GM21390 (cell line): ENCODE results near the gene ZNF680.
"Not testable (repeated sequence)": the region's sequence is repeated elsewhere in the genome, so short reads cannot be mapped to it uniquely, and the experiment has no call there.

Source experiments
- ATAC-seq: cut with Tn5 transposase; IDR thresholded peaks from one replicate; pipeline ENCODE4 v1.9.1; 2021; ENCODE audit not compliant: unreplicated experiment

The ZNF680 gene

DNA sequence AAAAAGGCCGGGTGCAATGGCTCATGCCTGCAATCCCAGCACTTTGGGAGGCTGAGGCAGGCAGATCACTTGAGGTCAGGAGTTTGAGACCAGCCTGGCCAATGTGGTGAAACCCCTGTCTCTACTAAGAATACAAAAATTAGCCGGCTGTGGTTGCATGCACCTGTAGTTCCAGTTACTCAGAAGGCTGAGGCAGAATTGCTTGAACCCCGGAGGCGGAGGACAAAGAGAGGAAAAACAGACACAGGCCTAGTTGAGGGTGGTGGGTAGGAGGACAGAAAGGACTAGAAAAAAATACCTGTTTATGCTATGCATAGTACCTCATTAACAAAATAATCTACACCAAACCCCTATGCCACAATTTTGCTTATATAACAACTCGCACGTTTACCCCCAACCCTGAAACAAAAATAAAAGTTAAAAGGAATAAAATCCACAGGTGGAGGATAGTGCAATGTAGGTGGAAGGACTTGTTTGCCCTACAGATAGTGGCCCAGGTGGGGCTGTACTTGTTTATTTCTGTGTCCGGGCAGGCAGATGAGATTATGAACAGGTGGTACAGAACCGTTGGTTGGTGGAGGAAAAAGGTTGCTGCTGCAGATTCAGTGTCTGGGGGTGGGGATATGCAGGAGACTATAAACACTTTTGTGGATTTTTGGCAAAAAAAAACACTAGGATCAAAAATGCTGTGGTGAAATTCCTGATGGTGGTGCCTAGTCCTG is 5.1 kb downstream of the ZNF680 start:
- ATAC-seq, result no peak

DNA sequence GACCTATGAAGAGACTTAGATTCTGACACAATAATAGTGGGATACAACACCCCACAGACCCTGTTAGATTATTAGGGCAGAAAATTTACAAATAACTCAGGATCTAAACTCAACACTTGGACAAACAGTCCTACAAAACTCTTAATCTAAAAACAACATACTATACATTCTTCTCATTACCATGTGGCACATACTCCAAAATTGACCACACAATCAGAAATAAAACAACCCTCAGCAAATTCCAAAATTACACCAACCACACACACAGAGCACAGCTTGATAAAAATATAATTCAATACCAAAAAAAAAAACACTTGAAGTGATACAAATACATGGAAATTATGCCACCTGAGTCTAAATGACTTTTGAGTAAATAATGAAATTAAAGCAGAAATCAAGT is 7.8 kb downstream of the ZNF680 start:
- no peak for ATAC-seq

DNA sequence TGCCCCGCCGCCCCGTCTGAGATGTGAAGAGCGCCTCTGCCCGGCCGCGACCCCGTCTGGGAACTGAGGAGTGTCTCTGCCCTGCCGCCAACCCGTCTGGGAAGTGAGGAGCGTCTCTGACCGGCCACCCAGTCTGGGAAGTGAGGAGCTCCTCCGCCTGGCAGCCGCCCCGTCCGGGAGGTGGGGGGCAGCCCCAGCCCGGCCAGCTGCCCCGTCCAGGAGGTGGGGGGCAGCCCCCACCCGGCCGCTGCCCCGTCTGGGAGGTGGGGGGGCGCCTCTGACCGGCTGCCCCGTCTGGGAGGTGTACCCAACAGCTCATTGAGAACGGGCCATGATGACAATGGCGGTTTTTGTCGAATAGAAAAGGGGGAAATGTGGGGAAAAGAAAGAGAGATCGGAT is 8.7 kb downstream of the ZNF680 start:
- not testable (repeated sequence) for ATAC-seq

DNA sequence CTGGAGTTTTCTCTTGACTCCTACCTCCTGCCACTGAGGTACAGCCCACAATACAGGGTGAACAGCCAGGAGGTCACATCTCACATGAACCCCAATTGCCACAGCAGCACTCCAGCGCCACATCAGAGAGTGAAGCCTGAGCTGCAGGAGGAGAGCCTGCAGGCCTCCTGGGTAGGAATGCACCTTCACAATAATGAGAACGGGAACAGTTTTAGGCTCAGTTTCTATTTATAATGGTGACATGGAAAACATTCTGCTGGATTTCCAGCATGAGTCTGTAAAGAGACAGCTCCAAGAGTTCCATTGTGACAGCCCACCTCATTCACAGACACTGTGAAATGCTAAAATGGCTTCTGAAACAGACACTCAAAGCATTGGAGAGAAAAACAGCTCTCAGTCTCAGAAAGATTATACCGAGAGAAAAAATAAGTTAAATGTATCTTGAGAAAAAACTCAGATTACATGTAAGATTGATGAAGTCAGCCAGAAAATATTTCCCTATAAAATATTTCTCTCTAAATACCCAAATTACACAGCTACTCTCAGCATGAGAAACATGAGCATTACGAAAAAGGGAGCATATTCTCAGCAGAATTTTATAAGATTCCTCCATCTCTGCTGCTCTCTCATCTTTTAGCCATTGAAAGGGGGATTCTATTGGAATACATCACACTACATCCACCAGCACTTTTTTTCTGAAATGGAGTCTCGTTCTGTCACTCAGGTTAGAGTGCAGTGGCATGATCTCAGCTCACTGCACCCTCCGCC is 11.3 kb downstream of the ZNF680 start:
- ATAC-seq, result no peak

DNA sequence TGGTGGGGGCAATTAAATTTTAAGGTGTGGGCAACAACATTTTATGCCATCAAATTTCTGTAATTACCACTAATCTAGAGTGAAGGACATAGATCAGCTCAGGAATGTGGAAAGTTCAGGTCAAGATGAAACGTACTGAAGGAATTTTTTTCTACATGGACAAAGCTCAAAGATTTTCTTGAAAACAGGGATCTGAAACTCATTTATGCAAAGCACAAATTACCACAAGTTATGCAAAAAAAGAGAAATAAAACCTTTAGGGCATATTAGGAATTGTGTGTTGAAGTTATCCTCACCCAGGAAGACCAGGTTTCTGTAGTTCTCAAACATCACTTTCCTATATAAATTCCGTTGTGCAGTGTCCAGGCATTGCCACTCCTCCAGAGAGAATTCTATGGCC is 18.9 kb downstream of the ZNF680 start:
- no peak for ATAC-seq

DNA sequence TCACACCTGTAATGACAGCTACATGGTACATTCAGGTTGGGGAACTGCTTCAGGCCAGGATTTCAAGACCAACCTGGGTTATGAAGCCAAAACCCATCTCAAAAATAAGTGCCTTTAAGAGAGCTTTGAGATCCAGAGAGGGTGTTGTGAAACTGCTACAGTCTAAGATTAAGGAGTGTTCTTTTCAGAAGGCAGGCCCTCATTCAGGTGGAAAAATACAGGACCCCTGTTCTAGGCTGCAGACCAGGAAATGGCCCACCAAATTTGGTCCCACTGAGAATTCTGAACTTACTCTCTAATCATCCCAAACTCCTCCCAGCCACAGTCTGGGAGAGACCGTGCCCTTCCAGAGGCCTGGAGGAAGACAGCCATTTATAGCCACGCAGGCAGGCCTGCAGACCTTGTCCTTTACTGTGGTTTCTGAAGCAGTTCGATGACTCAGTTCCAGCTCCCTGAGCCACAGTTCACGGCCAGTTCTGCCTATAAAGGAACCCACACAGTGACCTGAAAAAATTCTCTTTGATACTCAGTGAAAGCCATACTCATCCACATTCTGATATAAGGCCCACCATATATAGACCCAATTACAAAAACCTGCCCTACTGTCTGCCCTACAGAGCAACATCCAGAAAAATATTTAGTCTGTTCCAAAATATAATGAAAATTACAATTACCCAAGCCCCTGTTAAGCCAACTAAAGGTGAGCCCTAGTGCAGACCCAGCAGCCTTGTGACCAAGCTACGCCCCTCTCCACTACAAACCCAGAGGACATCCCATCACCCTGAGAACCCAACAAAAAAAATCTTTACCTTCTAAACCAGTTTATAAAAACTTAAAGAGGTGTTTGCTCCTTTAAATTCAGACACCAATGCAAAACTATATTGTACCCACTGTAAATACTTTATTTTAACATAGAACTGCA is 21.2 kb downstream of the ZNF680 start:
- no peak for ATAC-seq

DNA sequence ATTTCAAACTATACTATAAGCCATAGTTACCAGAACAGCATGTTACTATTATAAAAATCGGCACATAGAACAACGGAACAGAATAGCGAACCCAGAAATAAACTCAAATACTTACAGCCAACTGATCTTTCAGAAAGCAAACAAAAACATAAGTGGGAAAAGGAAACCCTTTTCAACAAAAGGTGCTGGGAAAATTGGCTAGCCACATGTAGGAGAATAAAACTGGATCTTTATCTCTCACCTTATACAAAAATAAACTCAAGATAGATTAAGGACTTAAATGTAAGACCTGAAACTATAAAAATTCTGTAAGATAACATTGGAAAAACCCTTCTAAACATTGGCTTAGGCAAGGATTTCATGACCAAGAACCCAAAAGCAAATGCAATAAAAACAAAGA is 29.1 kb downstream of the ZNF680 start:
- ATAC-seq, result no peak

DNA sequence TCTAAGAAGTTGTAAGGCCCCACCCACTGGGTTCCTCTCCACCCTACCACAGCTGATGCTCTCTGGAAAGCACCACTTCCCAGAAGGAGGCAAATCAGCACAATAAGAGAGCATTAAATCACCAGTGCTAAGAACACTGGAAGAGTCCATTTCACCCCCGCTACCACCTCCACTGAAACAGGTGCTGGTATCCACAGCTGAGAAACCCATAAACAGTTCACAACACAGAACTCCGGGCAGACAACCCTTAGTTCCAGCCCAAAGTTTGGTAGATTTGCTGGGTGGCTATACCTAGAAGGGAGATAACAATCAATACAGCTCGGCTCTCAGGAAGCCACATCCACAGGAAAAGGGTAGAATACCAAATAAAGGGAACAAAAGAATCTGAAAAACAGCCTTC is 34.1 kb downstream of the ZNF680 start:
- no peak for ATAC-seq

DNA sequence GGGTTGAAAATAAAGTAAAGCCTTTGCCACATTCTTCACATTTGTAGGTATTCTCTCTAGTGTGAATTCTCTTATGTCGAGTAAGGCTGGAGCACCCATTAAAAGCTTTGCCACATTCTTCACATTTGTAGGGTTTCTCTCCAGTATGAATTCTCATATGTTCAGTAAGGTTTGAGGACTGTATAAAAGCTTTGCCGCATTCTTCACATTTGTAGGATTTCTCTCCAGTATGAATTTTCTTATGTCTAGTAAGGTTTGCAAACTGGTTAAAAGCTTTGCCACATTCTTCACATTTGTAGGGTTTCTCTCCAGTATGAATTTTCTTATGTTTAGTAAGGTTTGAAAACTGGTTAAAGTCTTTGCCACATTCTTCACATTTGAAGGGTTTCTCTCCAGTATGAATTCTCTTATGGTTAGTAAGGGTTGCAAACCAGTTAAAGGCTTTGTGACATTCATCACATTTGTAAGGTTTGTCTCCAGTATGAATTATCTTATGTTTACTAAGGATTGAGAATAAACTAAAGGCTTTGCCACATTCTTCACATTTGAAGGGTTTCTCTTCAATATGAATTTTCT is 41.4 kb downstream of the ZNF680 start:
- no peak for ATAC-seq

DNA sequence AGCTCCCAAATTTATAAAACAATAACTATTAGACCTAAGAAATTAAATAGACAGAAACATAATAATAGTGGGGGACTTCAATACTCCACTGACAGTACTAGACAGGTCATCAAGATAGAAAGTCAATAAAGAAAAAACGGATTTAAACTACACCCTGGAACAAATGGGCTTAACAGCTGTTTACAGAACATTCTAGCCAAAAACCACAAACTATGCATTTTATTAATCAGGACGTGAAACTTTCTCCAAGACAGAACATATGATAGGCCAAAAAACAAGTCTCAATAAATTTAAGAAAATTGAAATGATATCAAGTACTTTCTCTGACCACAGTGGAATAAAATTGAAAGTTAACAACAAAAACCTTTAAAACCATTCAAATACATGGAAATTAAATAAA is 46.4 kb downstream of the ZNF680 start:
- no peak for ATAC-seq

DNA sequence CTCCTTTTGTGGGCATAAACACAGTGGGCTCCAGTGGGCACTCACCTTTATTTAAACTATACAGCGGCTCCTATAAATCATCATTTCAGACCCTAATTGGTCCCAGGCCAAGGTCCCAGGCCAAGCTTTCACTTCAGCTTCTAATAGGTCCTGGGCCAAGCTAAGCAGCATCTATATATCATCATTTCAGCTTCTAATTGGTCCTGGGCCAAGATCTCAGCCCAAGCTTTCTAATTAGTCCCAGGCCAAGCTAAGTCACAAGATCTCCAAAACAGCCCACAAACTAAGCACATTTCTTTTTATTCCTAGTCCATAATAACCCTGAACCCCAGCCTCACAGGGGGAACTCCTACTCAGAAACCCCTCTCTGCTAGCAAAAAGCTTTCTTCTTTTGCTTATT is 47.1 kb downstream of the ZNF680 start:
- ATAC-seq, result no peak

DNA sequence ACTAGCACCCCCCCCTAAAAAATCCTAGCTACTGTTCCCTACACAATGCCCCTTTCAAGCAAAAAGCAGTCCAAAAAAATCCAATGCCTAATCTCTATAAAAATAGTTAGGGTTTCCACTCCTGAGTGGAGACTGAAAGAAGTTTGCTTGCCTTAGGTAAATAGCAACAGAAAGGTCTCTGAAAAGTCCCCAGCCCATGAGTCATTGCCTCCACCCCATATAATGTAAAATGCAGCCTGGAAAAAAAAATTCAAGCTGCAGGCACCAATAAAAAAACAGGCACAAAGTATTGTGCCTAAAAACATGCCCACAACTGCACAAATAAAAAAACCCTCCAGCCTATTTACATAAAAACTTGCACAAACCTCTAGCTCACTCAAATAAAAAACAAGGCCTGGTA is 47.5 kb downstream of the ZNF680 start:
- ATAC-seq, result no peak

DNA sequence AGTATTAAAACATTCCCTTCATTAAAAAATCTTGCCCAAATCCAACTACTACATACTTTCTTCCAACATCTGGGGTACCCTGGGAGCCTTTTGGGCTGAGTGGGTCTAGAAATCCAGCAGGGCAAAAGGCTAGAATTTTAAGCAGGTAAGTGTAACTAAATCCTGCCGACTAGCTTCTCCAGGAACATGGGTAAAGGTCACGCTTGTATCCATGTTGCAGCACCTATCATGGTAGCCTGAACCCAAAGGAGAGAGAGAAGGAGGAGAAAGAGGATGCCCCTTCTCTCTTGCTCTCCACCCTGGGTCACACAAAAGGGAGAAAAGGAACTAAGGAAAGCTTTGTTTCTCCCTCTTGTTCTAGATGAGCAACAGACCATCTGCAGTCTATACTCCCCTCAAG is 53.3 kb downstream of the ZNF680 start:
- ATAC-seq, result no peak

DNA sequence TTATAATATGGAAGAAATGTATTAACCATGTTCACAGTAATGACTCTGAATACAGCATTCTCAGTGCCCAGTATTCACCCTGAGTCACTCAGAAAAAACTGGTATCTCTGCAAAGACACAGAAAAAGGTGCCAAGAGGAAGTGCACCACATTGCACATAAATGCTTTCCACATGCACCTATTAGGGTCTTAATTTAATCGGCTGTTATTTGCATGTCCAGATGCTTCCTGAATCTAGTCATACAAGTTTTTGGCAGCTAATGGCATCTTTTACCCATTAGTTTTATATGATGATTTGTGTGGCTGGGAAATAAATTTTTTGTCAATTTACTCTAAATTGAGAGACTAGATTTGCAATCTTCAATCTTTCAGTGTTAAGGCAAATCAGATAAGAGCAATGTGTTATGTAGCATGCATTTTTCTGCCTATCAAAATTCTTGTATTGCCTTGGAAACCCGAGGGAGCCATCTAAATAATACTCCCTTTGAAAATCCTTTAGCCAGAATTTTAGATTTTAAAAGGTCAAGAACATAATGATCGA is 58.2 kb downstream of the ZNF680 start:
- ATAC-seq, result no peak

DNA sequence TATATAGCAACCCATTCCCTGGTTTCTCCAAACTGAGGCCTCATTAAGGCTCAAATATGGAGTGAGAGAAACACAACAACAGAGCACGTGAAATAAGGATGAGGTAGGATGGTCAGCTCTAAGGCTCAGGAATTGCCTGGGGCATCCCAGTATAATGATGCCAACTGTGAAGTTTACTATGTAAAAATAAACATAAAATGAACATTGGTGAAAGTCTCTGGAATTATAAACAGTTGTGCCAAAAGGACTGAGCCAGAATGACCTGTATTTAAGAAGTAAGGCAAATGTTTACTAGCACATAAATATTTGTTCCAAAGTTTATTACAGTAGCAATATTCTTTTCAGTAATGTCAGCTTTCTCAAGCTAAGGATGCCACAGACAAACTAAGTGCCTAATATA is 64.6 kb downstream of the ZNF680 start:
- no peak for ATAC-seq

DNA sequence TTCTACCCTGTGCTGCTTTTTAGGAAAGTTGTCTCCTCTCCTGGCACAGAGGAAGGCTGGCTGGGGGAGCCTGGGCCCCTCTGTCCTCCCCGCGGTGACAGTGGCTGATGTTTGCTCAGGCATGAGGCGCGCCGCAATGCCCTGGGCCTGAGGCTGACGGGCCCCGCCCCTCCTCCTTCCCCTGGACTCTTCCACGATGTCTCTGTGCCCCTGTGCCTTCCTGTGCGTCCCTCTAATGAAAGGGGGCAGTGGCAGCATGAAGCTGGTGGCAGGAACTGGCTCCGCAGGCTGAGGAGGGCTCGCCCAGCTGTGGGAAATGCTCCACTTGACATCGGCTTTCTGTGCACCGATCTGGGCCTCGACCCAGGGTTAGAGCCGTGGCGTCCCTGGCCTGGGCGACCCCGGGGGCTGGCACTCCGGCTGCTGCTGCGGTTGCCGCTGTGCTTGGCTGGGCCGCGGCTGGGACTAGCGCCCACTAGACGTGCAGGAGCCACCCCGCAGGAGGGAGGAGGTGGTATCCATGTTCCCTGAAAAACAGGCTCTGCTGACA is 67.9 kb downstream of the ZNF680 start:
- no peak for ATAC-seq

DNA sequence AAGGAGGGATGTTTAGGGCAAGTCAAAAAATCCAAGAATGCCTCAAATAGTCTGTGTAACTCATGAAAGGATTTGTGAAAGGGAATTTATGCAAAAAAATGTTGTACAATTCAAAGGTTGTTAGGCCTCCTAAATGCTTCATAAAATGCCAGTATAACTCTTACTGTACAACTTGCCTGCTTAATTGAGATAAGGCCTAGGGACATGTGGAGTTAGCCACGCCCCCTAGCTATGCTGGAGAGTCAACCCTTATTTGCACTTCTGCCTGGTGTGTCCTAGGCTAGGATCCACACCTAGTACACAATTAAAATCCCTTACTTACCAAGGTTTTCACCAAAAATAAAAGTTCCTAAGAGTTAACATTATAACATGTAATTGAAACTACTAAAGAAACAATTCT is 77.2 kb downstream of the ZNF680 start:
- no peak for ATAC-seq
